GM12878 (cell line): Measurements from ENCODE around the gene IRF2. TPM values are rescaled to one million over a fixed set of nuclear protein-coding genes. Genes with fewer than 3 reads are reported as not detected.

Source experiments
- ATAC-seq: fragments of 200-7000 bp; cut with Tn5 transposase; 3 replicates; pipeline ENCODE4 v1.9.1; 2020; ENCODE audit warnings: mild to moderate bottlenecking, moderate library complexity
- BruUV-seq: library from RNA; stranded (reverse); fragments of 400-500 nt; replicated peaks from 2 replicates; lab custom pipeline; 2021; lab: Mats Ljungman, UMichigan
- CTCF ChIA-PET: fragments of 300-600 bp; sonication (Branson Sonifier 250); formaldehyde crosslinking; extraction: SDS; loops from one replicate; lab custom pipeline; 2021; ENCODE audit warnings: inconsistent platforms; lab: Yijun Ruan, JAX
- POLR2A ChIA-PET: fragments of 350-600 bp; formaldehyde crosslinking; extraction: SDS; loops from one replicate; lab custom pipeline; 2021; ENCODE audit warnings: inconsistent platforms; lab: Charles Lee
- RAD21 ChIA-PET: fragments of 300-600 bp; sonication (Branson Sonifier 250); formaldehyde crosslinking; loops from one replicate; lab custom pipeline; 2023; ENCODE audit warnings: antibody characterized with exemption; ENCODE audit not compliant: unreplicated experiment; lab: Charles Lee
- SMC1A ChIA-PET: fragments of 300-600 bp; sonication (Branson Sonifier 250); formaldehyde crosslinking; loops from one replicate; lab custom pipeline; 2023; ENCODE audit not compliant: unreplicated experiment, uncharacterized antibody; lab: Charles Lee
- DNase-seq: peaks from one replicate; pipeline ENCODE4 v3.0.0-alpha.2; 2011; ENCODE audit warnings: low read depth, low spot score
- FAIRE-seq: peaks from 3 replicates; lab custom pipeline; 2011; peaks lifted over from hg19 to GRCh38; lab: Jason Lieb, UNC
- H2AFZ ChIP-seq: 2 replicates; pipeline ENCODE4 v1.6.0; 2011; ENCODE audit warnings: low read depth, low read length, control low read depth; ENCODE audit not compliant: control insufficient read depth
- H3K27ac ChIP-seq: 2 replicates; pipeline ENCODE4 v1.5.1; 2011; ENCODE audit warnings: control low read depth; ENCODE audit not compliant: control insufficient read depth, insufficient read depth
- H3K27me3 ChIP-seq, 2 experiments: replicated peaks in 1 of 2; 2 replicates each; pipeline versions ENCODE4 v1.6.0 to v1.6.1; 2011; ENCODE audit warnings: low read length in 1 of 2; ENCODE audit not compliant: control insufficient read depth in 2 of 2, insufficient read depth in 2 of 2
- H3K36me3 ChIP-seq, 2 experiments: 2 replicates each; pipeline ENCODE4 v1.5.1; 2011; ENCODE audit warnings: low read length in 1 of 2; ENCODE audit not compliant: control insufficient read depth in 2 of 2, insufficient read depth in 2 of 2
- H3K4me1 ChIP-seq: 2 replicates; pipeline ENCODE4 v1.6.1; 2011; ENCODE audit warnings: mild to moderate bottlenecking, low read length, moderate library complexity, mixed read lengths; ENCODE audit not compliant: control insufficient read depth, insufficient read depth
- H3K4me2 ChIP-seq: 2 replicates; pipeline ENCODE4 v1.6.0; 2011; ENCODE audit warnings: control low read depth; ENCODE audit not compliant: control insufficient read depth, insufficient read depth
- H3K4me3 ChIP-seq: fragments of 200-600 bp; sonication (generic); 2 replicates; pipeline ENCODE4 v1.5.1; 2016
- H3K79me2 ChIP-seq: 2 replicates; pipeline ENCODE4 v1.6.0; 2011; ENCODE audit warnings: low read length; ENCODE audit not compliant: control insufficient read depth, insufficient read depth
- H3K9ac ChIP-seq: 2 replicates; pipeline ENCODE4 v1.8.0; 2011; ENCODE audit warnings: low read length, control low read depth, mixed read lengths; ENCODE audit not compliant: control insufficient read depth, insufficient read depth
- H3K9me3 ChIP-seq: replicated peaks from 3 replicates; pipeline ENCODE4 v1.5.1; 2011; ENCODE audit warnings: mild to moderate bottlenecking, low read length; ENCODE audit not compliant: control insufficient read depth, insufficient read depth
- H4K20me1 ChIP-seq: 2 replicates; pipeline ENCODE4 v1.6.0; 2011; ENCODE audit not compliant: control insufficient read depth, insufficient read depth
- FOXM1 ChIP-seq: IDR thresholded peaks from 2 replicates; pipeline ENCODE4 v1.6.1; 2012; ENCODE audit warnings: low read depth, mild to moderate bottlenecking, inconsistent platforms, low read length, moderate library complexity
- HDAC6 ChIP-seq: fragments of 200-600 bp; sonication (generic); IDR thresholded peaks from one replicate; pipeline ENCODE4 v1.8.0; 2017; ENCODE audit warnings: antibody characterized with exemption; ENCODE audit not compliant: unreplicated experiment
- HDGF ChIP-seq: fragments of 450-650 bp; IDR thresholded peaks from 2 replicates; pipeline ENCODE4 v1.6.1; 2016; ENCODE audit warnings: antibody characterized with exemption
- MEF2A ChIP-seq: IDR thresholded peaks from 2 replicates; pipeline ENCODE4 v1.6.1; 2011; ENCODE audit warnings: low read depth, mild to moderate bottlenecking, low read length, moderate library complexity; ENCODE audit not compliant: insufficient read depth
- MYC ChIP-seq: IDR thresholded peaks from 2 replicates; pipeline ENCODE4 v1.6.1; 2011; ENCODE audit warnings: mild to moderate bottlenecking, low read length, moderate library complexity, inconsistent platforms; ENCODE audit not compliant: insufficient read depth, insufficient replicate concordance, insufficient read length, severe bottlenecking
- NFYB ChIP-seq: IDR thresholded peaks from 2 replicates; pipeline ENCODE4 v1.6.1; 2011; ENCODE audit warnings: low read depth, mild to moderate bottlenecking, low read length, improper control_type of control experiment, moderate library complexity; ENCODE audit not compliant: insufficient read depth
- POLR2A ChIP-seq: IDR thresholded peaks from 2 replicates; pipeline ENCODE4 v1.6.1; 2011; ENCODE audit warnings: low read depth, mild to moderate bottlenecking, low read length
- RAD51 ChIP-seq: fragments of 450-650 bp; IDR thresholded peaks from 2 replicates; pipeline ENCODE4 v1.6.1; 2016; ENCODE audit warnings: moderate library complexity, mild to moderate bottlenecking, inconsistent platforms
- RELA ChIP-seq: fragments of 450-650 bp; IDR thresholded peaks from 2 replicates; pipeline ENCODE4 v1.8.0; 2014; ENCODE audit warnings: borderline replicate concordance; ENCODE audit not compliant: partially characterized antibody
- RUNX3 ChIP-seq: IDR thresholded peaks from 2 replicates; pipeline ENCODE4 v1.6.1; 2012; ENCODE audit warnings: low read length, inconsistent platforms
- WRNIP1 ChIP-seq: IDR thresholded peaks from 2 replicates; pipeline ENCODE4 v1.6.1; 2011; ENCODE audit warnings: low read depth, low read length, improper control_type of control experiment, borderline replicate concordance
- ZBED1 ChIP-seq: IDR thresholded peaks from 2 replicates; pipeline ENCODE4 v1.6.1; 2016; ENCODE audit warnings: borderline replicate concordance
- ZBTB11 ChIP-seq: fragments of 450-650 bp; formaldehyde crosslinking; IDR thresholded peaks from 2 replicates; pipeline ENCODE4 v1.5.0; 2022; ENCODE audit warnings: mild to moderate bottlenecking, missing genetic modification characterization
- ZNF384 ChIP-seq: IDR thresholded peaks from 2 replicates; pipeline ENCODE4 v1.6.1; 2012; ENCODE audit warnings: low read depth, mild to moderate bottlenecking, low read length, improper control_type of control experiment, borderline replicate concordance
- ZSCAN29 ChIP-seq: fragments of 450-650 bp; IDR thresholded peaks from 2 replicates; pipeline ENCODE4 v1.6.1; 2017; ENCODE audit warnings: mild to moderate bottlenecking, moderate library complexity
- WGBS: methylation state at CpG from one replicate; pipeline ENCODE4 v1.1.6; 2016; ENCODE audit warnings: low lambda C conversion rate; ENCODE audit not compliant: insufficient replicate concordance, insufficient coverage; ENCODE audit errors: missing lambda C conversion rate; 5-methylcytosine and 5-hydroxymethylcytosine counted together
- in situ Hi-C: fragments of 300-500 bp; cut with MboI; formaldehyde crosslinking; loops from 9 replicates; pipeline ENCODE4 v1.14.3; 2018; ENCODE audit warnings: mixed read lengths
- intact Hi-C: fragments of 100-400 bp; cut with micrococcal nuclease; formaldehyde crosslinking; loops from one replicate; pipeline ENCODE4 v1.14.2; 2022; ENCODE audit not compliant: unreplicated experiment
- polyA plus RNA-seq, 11 experiments: library from polyadenylated mRNA; depleted of rRNA in 4 of 11; unstranded in 6 of 11; stranded (reverse) in 5 of 11; fragments of >200 nt; fragmentation: Nextera tagmentation in 4 of 11; fragmentation: Illumina TruSeq in 1 of 11; extraction: Ambion mirVana in 4 of 11; extraction: Trizol in 1 of 11; gene quantifications; 1 replicate in 1 of 11; 2 replicates in 10 of 11; pipeline versions ENCODE4 v1.2.1 to v1.2.3, GENCODE V29; 2011 to 2016; ENCODE audit warnings: inconsistent platforms in 2 of 11, missing spikeins in 2 of 11, low read depth in 1 of 11
- total RNA-seq, 4 experiments: library from RNA; depleted of rRNA in 3 of 4; stranded (reverse); fragments of >200 nt in 3 of 4; fragmentation: Illumina TruSeq in 1 of 4; extraction: Trizol in 1 of 4; gene quantifications; 2 replicates each; pipeline versions ENCODE4 v1.2.1 to v1.2.3, GENCODE V29; 2013 to 2021
- TF ChIP-seq, protein P1 (sequence below): IDR thresholded peaks from 2 replicates; pipeline ENCODE4 v1.6.1; 2011; ENCODE audit warnings: low read depth, low read length, improper control_type of control experiment, borderline replicate concordance

IRF2 gene
- total and polyA plus RNA-seq, 10 of the 15 experiments (the other 5 are each of a cell fraction or from before 2014, with no cell fraction given): 45.1 to 99.3 (median 58.9) TPM

DNA sequence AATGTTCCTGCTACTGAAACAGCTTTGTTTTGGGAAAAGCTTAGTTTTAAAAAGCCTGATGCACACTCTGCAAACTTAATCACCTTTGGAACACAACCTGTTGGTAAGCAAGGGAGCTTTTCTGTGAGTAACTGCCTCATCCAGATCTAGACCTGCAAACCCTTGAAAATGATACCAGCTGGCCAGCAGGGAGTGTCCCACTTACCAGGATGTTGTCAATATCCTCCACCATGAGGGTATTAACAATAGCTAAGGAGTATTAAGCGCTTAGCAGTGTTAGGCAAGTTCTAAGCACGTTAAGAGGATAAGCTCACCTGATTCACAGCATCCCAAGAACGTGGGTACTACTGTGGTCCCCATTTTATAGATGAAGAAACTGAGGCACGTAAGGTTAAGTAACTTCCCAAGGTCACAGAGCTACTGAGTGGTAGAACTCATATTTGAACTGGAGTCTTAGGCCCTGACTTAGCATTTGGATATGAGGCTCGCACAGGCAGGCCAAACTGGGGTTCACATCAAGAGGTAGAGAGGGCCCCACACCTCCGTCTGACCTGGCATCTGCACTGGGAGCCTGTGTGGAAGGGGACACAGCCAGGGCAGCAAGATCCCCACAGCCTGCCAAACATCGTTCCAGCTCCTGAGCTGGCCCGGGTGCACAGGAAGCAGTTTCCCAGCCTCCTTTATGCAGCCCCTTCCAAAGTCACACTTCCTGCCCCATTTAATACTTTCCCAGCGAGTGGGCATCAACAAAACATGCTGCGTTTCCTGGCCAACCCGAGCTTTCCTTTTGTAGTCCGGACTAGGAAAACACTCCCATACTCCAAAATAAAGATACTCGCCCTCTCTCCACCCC, 32.7 kb downstream of the IRF2 start (continued):
- TF ChIP-seq NFYB: no peak
- TF ChIP-seq, all 136 proteins: peak for 0

GRCh38 chr4:184440595-184441358, 33.6 kb downstream of the IRF2 start:
- FAIRE-seq: no peak
- Histone ChIP-seq H3K27me3 (no peaks in the 10 kb centered on the region), H3K4me2 (no peak overlapping the region), H4K20me1 (no peaks in the 10 kb centered on the region), H3K9me3 (no peaks in the 10 kb centered on the region), H3K79me2 (peaks cover 82% of the 10 kb centered on the region), H3K4me1 (peaks cover 13% of the 10 kb centered on the region), H3K9ac (no peak overlapping the region), H2AFZ (no peak overlapping the region), H3K36me3 (peaks cover 0 to 2% of the 10 kb centered on the region in 2 experiments; a peak in 2 of 4 replicates), H3K27ac (no peak overlapping the region), H3K4me3 (no peak overlapping the region)
- DNase-seq: no peak
- RAD21 ChIA-PET: no interaction called here
- CTCF ChIA-PET: interaction anchor here (0.5 to 1.7 kb wide), 6 partner anchors 12 to 210 kb away, joined by 3 to 5 read pairs (median 3); no protein-coding TSS in a partner anchor
- SMC1A ChIA-PET: interaction anchor here (1.1 to 1.5 kb wide), 4 partner anchors 9 to 112 kb away, joined by 3 read pairs; no protein-coding TSS in a partner anchor
- POLR2A ChIA-PET: interaction anchor here (1.0 kb wide), 1 partner anchor 24 kb away, joined by 3 read pairs; no protein-coding TSS in a partner anchor
- in situ Hi-C loops: no loop called here
- WGBS: over 99% methylated on average over 8 of the region's 8 CpGs
- BruUV-seq: no TSS peak
- no peak for ATAC-seq
- intact Hi-C loops: no loop called here
- TF ChIP-seq RELA (no peak), MEF2A (no peak), RUNX3 (no peak), ZSCAN29 (no peak), ZBTB11 (CRISPR knock-in tag) (no peak), POLR2A (no peak), HDAC6 (no peak), FOXM1 (no peak), MYC (no peak), HDGF (no peak), ZNF384 (no peak), WRNIP1 (no peak), RAD51 (no peak), ZBED1 (no peak)
- TF ChIP-seq, protein P1, sequence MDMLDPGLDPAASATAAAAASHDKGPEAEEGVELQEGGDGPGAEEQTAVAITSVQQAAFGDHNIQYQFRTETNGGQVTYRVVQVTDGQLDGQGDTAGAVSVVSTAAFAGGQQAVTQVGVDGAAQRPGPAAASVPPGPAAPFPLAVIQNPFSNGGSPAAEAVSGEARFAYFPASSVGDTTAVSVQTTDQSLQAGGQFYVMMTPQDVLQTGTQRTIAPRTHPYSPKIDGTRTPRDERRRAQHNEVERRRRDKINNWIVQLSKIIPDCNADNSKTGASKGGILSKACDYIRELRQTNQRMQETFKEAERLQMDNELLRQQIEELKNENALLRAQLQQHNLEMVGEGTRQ: no peak
